Prostate gland (tissue), 2 donors: Measurements from ENCODE around the gene SERPINB6. TPM values are rescaled to one million over a fixed set of nuclear protein-coding genes. Genes with fewer than 3 reads are reported as not detected.

Source experiments
- DNase-seq: peaks from one replicate; pipeline ENCODE4 v3.0.0-alpha.2; 2019; ENCODE audit warnings: low spot score
- H3K27ac ChIP-seq, 2 donors: fragments of 200-600 bp; sonication (generic); 2 replicates each; pipeline ENCODE4 v1.5.1; 2017 to 2019
- H3K27me3 ChIP-seq: fragments of 200-600 bp; sonication (generic); replicated peaks from 2 replicates; pipeline ENCODE4 v1.5.1; 2019; ENCODE audit not compliant: insufficient read depth
- H3K36me3 ChIP-seq, 2 donors: fragments of 200-600 bp; sonication (generic); 1 replicate in 1 of 2; 2 replicates in 1 of 2; pipeline versions ENCODE4 v1.5.1 to v1.8.1; 2017 to 2019
- H3K4me1 ChIP-seq: fragments of 200-600 bp; sonication (generic); replicated peaks from 2 replicates; pipeline ENCODE4 v1.5.1; 2019
- H3K4me3 ChIP-seq, 2 donors: fragments of 200-600 bp; sonication (generic); 2 replicates each; pipeline ENCODE4 v1.5.1; 2017 to 2019
- H3K9me3 ChIP-seq: fragments of 200-600 bp; sonication (generic); 2 replicates; pipeline ENCODE4 v1.5.1; 2017
- CTCF ChIP-seq, 4 experiments: fragments of 200-600 bp in 2 of 4; fragments of 450-650 bp in 2 of 4; sonication (generic) in 2 of 4; IDR thresholded peaks; 1 replicate in 3 of 4; 2 replicates in 1 of 4; pipeline ENCODE4 v1.5.1; 2016 to 2019; ENCODE audit warnings: antibody characterized with exemption in 4 of 4, mild to moderate bottlenecking in 2 of 4, moderate library complexity in 2 of 4
- POLR2A ChIP-seq: fragments of 450-650 bp; IDR thresholded peaks from one replicate; pipeline ENCODE4 v1.6.1; 2016; ENCODE audit warnings: antibody characterized with exemption, mild to moderate bottlenecking
- POLR2AphosphoS5 ChIP-seq: sonication (generic); formaldehyde crosslinking; IDR thresholded peaks from one replicate; pipeline ENCODE4 v1.6.1; 2017; ENCODE audit warnings: antibody characterized with exemption
- WGBS: methylation state at CpG from one replicate; pipeline ENCODE4 v1.1.5; 2018; 5-methylcytosine and 5-hydroxymethylcytosine counted together
- intact Hi-C: fragments of 100-400 bp; cut with DNase I; formaldehyde crosslinking; loops from one replicate; pipeline ENCODE4 v1.14.2; 2022
- total RNA-seq, 2 donors: library from RNA; depleted of rRNA; stranded (reverse); fragments of >200 nt; gene quantifications; one replicate each; pipeline ENCODE4 v1.1.0, GENCODE V29; 2016

SERPINB6 gene
- total RNA-seq, 2 donors from 2014 or later, result 155 to 202 TPM

GRCh38 chr6:2939315-2940009, 31.9 kb downstream of the SERPINB6 start:
- 95% methylated on average over 20 of the region's 34 CpGs for WGBS
- intact Hi-C loops, result no loop called here
- DNase-seq, result no peak

DNA sequence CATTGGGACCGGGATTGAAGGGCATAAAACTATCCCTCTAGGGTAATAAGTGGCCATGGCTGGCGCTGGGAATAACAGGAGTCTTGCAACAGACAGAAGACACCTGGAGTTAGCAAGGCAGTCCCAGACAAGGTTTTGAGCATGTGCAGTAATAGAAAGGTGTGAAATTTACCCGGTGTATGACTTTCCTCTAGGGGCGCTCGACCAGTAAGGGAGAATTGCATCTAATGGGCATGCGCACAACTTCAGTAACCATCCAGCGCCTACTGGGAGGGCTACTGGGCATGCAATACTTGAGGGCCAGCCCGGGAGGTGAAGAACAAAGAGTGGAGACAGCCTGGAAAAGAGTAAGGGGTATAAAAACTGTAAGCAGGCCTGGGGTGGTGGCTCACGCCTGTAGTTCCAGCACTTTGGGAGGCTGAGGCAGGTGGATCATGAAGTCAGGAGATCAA, 32.7 kb downstream of the SERPINB6 start:
- TF ChIP-seq POLR2A (no peak), POLR2AphosphoS5 (no peak), CTCF (IDR thresholded peaks at IDR 0.05) (no peak)
- Histone ChIP-seq H3K9me3 (no peaks in the 10 kb centered on the region), H3K36me3 (no peaks in the 10 kb centered on the region), H3K27ac (no peak overlapping the region), H3K4me3 (no peak overlapping the region), H3K4me1 (no peaks in the 10 kb centered on the region), H3K27me3 (no peaks in the 10 kb centered on the region)
- WGBS, result 85% methylated on average over 9 of the region's 9 CpGs
- DNase-seq, result no peak
- intact Hi-C loops, result no loop called here

More at GRCh38 chr6:2939315-2940009, 31.9 kb downstream of the SERPINB6 start:
- no peak overlapping the region for H3K27ac ChIP-seq
- TF ChIP-seq POLR2AphosphoS5, result no peak
- TF ChIP-seq CTCF (IDR thresholded peaks at IDR 0.05), result no peak
- no peak for TF ChIP-seq POLR2A
- H3K4me3 ChIP-seq, result no peak overlapping the region
- H3K36me3 ChIP-seq, result no peaks in the 10 kb centered on the region
- H3K9me3 ChIP-seq, result no peaks in the 10 kb centered on the region
- no peaks in the 10 kb centered on the region for H3K27me3 ChIP-seq
- no peaks in the 10 kb centered on the region for H3K4me1 ChIP-seq

- H3K27ac ChIP-seq, result no peak overlapping the region
- H3K9me3 ChIP-seq, result no peaks in the 10 kb centered on the region
- H3K27me3 ChIP-seq, result no peaks in the 10 kb centered on the region
- intact Hi-C loops, result no loop called here
- TF ChIP-seq CTCF (IDR thresholded peaks at IDR 0.05), result no peak
- TF ChIP-seq POLR2A, result no peak
- TF ChIP-seq POLR2AphosphoS5, result no peak
- H3K4me3 ChIP-seq, result no peak overlapping the region
- no peak for DNase-seq
- no peaks in the 10 kb centered on the region for H3K4me1 ChIP-seq
- no peaks in the 10 kb centered on the region for H3K36me3 ChIP-seq
- WGBS, result 60% methylated on average over 16 of the region's 16 CpGs
These were observed 33.2 kb downstream of the SERPINB6 start for GRCh38 chr6:2938004-2938631.

GRCh38 chr6:2937627-2938003, 33.8 kb downstream of the SERPINB6 start:
- intact Hi-C loops, result no loop called here
- 91% methylated on average over 3 of the region's 3 CpGs for WGBS
- TF ChIP-seq POLR2AphosphoS5 (no peak), POLR2A (no peak), CTCF (IDR thresholded peaks at IDR 0.05) (no peak)
- Histone ChIP-seq H3K9me3 (no peaks in the 10 kb centered on the region), H3K4me1 (no peaks in the 10 kb centered on the region), H3K27me3 (no peaks in the 10 kb centered on the region), H3K4me3 (no peak overlapping the region), H3K36me3 (no peaks in the 10 kb centered on the region), H3K27ac (no peak overlapping the region)
- no peak for DNase-seq
